NK-92 (cell line): ENCODE data around the gene TRIM63.

Experiments
- DNase-seq: peaks from one replicate; lab custom pipeline; 2025; ENCODE audit not compliant: unreplicated experiment; lab: John Stamatoyannopoulos, UW

The TRIM63 gene

DNA sequence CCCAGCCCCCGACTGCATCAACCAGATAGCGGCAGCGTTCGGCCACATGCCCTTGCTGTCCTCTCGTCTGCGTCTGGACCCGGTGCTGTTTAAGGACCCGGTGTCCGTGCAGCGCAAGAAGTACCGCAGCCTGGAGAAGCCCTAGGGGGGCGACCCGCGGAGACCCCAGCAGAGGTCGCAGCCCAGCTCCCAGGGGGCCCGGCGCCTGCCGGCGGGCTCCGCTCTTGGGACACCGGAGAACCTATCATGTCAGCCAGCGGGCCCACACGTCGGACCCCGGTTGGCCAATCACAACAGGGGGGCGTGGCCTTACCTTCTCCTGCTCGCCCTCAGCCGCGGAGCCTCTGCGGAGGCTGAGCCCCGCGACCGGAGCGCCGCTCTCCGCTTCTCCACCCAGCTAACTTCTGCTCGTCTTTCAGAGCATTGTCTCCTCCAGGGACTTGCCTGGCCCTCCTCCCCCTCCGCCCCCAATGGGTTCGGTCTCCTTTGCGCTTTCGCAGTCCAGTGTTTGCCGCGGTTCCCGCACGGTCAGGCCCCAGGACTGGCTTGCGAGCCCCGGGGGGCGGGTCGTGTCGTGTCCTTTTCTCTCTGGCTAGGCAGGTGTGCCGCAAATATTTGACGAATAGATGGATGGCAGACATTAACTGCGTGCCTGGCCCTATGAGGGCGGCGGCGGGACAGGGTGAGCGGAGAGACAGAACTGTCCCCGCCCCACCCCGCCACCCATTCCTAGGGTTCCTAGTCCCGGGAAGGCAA, 32.0 kb downstream of the TRIM63 start:
- peak; percentile 39 for DNase-seq

DNA sequence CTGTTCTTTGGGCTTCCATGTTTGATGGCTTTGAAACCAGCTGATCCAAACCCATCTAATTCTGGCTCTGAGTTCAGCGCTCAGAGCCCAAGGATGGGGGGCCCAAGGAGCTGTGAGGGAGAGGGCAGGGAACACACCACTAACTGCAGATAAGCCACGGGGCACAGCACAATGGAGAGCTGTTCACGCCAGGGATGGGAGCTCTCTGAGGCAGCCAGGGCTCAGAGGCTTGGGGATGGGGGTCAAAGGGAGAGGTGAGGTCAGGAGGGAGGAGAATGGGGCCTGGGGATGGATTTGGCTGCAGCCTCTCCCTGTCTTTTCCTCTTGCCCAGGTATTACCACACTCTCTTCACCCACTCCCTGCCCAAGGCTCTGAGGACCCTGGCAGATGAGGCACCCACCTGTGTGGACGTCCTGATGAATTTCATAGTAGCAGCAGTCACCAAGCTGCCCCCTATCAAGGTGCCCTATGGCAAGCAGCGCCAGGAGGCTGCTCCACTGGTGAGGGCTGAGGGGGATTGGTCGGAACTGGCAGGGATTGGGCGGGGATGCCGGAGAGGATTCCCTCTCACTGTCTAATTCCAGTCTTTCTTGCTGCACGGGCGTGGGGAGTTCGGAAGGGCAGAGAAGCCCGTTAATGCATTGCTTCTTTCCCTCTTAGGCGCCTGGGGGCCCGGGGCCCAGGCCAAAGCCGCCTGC, 32.8 kb downstream of the TRIM63 start:
- DNase-seq = no peak

DNA sequence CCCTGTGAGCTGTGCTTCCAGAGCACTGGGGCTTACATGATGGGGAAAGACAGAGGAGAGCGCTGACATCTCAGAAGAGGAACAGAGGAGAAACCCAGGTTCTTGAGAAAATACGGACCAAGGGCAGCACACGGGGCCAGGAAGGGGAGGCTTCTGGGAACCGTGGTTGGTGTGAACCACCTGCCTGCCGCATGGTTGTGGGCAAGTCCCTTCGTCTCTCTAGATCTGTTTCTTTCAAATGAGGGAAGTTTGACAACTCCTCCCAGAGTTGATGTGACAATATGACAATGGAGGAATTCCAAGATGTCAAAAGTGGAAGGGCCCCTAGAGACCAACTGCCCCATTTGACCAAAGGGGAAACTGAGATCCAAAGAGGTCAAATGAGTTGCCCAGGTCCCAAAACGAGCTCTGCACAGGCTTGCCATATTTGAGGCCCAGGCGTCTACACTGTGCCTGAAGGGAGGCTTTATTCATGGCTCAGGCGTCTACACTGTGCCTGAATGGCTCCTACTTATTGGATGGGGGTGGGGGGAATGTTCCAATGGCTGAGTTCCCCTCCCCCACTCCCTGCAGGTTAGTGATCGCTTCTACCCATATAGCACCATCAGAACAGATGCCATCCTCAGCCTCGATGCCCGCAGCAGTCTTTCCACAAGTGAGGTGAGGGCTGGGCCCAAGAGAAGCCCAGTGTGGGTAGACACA, 34.6 kb downstream of the TRIM63 start:
- DNase-seq = no peak

DNA sequence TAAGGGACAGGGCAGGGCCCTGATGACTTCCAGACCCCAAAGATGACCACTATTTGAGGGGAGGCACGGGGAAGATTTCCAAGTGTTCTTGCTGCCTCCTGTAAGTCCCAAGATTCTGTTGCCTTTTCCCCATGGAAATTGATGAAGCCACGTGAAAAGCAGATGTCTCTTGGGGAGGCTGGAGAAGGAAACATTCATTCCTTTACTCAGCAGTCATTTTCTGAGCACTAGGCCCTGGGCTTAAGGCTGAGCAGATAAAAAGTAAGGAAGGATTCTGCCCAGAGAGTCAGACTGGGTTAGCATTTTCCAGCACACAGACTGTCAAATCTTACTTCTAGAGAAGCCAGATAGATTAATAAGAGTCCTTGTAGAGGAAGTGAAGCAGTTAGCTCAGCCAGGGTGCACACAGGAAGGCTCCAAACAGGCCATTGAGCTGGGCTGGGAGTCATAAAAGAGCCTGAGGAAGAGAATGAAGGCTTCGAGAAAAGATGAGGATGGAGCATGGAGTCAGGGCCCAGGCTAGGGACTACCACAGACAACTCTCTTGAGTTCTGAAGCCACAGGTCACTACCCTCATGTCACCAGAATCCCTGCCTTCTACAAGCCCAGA, 35.7 kb downstream of the TRIM63 start:
- DNase-seq = no peak

DNA sequence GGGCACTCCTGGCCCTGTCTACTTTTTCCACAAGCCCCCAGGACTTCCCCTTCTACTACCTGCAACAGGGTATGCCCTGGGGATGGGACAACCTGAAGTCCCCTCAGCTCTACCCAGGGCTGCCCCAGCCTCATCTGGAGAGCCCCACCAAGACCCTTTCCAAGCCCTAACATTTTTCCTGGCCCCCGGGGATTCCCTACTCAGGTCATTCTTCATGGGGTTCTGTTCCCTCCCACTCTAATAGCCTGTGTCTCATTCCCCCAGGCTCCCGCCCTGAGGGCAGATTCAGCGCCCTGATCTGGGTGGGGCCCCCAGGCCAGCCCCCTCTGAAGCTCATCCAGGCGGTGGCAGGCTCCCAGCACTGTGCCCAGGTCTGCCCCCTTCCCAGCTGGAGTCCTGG, 36.2 kb downstream of the TRIM63 start:
- DNase-seq = no peak

DNA sequence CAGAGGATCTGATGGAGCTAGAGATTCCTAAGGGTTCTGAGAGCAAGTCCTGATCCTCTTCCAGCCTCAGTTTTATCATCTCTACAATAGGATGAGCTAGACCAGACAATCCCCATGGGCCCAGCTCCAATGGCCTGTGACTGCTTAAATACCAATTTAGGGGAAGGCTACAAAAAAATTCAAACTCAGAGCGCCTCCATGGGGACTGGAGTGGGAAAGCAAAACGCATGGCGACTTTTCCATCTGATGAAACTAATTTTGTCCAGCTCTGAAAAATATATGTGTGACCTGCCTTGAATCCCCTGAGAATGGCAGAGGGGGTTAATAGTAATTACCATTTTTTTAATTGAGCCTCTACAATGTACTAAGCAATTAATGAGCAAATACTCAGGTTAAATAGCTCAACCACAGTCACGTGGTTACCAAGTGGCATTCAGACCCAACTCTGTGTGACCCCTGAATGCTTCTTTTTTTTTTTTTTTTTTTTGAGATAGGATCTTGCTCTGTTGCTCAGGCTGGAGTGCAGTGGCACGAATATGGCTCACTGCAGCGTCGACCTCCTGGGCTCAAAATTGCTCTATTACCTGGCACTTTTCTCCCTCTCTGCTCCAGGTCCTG, 37.5 kb downstream of the TRIM63 start:
- no peak for DNase-seq

DNA sequence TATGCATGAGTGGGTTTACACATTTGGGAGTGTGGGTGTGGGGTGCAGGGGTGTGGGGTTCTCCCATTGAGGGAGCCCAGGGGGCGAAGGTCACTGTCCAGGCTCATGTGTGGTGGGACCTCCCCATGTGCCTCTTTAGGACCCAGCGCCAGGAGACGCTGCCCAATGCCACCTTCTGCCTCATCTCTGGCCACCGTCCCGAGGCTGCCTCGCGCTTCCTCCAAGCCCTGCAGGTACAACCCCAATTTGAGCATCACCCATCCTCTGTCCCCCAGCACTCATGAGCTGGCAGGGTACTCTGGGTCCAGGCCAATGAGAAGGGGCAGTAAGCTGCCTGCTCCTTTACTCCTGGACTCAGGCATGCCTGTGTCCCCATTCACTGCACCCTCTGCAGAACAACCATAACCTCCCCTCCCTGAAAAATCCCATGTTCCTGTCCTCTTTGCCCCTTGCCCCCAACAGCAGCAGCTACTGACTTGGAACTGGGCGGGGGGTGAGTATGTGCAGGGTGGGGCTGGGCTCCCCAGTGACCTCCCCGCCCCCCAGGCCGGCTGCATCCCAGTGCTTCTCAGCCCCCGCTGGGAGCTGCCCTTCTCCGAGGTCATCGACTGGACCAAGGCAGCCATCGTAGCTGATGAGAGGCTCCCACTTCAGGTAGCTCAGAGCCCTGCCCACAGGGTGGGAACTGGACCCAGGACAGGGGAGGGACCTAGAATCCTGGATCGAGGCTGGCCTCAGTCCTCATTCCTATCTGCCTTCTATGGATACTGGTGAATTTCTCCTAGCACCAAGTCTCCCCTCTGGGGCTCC, 38.2 kb downstream of the TRIM63 start:
- no peak for DNase-seq

DNA sequence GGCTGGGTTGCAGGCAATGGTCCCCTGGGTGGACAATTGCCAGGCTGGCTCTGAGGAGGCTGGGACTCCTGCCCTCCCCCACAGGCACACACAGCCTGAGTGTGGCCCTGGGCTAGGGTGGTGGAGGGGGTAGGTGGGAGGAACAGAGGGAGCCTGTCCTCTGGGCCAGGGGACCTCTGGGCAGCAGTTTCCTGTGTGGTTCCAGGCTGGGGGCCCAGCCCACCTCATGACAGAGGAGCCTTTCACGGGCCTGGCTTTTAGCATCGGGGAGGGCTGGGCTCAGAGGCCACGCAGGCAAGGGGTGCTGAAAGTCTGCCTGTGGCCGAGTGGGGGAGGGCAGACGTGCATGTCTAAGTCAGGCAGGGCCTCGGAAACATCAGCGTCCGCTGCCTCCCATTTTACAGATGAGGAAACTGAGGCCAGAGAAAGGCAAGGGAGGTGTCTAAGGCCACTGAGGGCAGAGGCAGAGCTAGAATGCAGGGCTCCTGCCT, 38.9 kb downstream of the TRIM63 start:
- DNase-seq = no peak

DNA sequence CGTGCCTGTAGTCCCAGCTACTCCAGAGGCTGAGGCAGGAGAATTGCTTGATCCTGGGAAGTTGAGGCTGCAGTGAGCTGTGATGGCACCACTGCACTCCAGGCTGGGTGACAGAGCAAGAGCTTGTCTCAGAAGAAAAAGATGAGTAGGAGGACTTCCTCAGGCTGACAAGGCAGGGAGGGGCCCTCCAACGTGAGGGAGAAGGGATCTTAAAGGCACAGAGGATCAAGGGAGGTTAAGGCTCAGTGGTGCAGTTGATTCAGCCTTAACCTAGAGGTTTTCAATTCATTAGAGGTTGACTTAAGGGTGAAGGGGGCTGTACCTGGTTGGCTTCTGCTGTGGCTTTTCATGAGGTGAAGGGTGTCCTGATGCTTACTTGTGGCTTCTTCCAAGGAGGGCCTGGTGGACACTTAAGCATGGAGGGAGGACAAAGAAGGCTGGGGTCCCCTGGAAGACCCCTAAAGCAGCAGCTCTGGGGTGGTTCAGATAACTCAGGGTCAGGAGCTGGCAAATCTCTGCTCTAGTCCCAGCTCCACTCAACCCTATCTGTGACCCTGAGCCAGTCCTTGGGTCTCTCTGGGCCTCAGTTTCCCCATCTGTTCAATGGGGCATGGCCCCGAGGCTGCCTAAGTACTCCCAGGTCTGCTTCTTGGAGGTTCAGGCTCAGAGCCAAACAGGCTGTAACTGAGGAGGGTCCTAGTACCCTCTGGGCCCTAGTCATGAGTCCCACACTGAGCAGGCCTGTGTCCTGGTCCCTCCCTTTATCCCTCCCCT, 39.5 kb downstream of the TRIM63 start:
- no peak for DNase-seq

DNA sequence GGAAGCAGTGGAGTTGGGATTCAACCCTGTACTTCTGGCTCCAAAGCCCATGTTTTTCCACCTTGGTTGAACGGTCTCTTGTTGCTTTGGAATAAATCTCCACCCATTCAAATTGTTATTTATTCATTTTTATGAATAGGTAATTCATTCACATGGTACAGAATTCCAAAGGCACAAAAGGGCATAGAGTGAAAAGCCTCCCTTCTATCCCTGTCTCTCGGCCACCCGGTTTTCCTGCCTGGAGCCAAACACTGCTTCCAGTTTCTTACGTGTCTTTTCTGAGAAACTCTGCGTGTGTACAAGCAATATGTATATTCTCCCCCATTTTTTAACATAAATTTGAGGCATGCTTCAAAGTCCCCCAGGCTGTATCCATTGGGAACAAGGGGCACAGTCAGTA, 41.9 kb downstream of the TRIM63 start:
- no peak for DNase-seq

DNA sequence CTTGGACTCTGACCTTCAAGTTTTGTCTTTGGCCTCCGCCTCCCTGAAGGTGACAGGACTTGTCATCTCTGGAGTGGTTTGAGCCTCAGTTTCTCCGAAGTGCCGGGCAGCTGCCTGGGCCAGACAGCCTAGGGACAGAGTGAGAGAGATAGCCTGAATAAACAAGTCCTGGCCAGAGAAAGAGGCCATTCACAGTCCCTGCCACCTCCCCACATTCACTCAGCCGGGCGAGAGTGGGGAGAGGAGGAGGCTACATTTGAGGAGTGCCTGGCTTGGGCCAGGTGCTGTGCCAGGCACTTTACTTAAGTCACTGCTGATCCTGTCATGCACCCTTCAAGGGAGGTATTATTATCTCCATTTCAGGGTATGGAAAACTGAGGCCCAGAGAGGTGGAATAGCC, 42.4 kb downstream of the TRIM63 start:
- DNase-seq = no peak

DNA sequence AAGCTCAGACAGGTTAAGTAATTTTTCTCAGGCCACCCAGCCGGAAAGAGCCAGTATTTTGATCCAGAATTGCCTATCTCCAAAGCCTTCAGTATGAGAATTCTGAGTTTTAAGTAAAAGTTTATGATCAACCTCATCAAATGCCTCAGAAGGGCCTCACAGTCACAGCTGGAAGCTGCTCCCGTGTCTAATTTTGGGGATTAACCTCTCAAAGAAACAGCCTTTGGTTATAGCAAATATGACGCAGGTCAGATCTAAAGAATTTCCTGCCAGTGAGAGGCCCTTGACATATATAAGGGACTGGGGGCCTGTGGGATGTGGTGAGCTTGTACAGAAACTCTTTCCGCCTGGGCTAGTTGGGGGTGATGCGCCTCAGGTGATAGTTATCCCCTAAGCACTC, 43.6 kb downstream of the TRIM63 start:
- DNase-seq = no peak

DNA sequence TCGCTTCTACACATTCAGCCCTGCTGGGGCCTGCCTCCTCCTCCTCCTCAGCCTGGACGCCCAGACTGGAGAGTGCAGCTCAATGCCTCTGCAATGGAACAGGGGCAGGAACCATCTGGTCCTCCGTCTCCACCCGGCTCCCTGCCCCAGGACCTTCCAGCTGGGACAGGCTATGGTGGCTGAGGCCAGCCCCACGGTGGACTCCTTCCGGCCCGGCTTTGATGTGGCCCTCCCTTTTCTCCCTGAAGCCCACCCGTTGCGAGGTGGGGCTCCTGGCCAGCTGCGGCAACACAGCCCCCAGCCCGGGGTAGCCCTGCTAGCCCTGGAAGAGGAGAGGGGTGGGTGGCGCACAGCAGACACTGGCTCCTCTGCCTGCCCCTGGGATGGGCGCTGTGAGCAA, 44.4 kb downstream of the TRIM63 start:
- DNase-seq = no peak

DNA sequence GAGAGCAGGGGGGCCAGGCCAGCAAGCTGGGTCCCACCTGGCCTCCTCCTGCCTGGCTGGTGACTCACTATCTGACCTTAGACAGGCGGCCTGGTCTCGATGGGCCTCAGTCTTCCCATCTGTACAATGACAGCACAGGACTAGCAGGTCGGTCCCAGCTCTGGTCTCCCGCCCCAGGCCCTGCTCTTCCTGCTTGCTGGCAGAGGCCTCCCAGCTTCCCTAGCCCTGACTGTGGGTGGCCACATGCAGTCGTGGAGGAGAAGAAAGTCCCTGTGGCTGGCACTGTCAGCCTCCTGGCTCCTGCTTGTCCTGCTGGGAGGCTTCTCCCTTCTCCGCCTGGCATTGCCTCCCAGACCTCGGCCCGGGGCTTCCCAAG, 45.0 kb downstream of the TRIM63 start:
- no peak for DNase-seq

DNA sequence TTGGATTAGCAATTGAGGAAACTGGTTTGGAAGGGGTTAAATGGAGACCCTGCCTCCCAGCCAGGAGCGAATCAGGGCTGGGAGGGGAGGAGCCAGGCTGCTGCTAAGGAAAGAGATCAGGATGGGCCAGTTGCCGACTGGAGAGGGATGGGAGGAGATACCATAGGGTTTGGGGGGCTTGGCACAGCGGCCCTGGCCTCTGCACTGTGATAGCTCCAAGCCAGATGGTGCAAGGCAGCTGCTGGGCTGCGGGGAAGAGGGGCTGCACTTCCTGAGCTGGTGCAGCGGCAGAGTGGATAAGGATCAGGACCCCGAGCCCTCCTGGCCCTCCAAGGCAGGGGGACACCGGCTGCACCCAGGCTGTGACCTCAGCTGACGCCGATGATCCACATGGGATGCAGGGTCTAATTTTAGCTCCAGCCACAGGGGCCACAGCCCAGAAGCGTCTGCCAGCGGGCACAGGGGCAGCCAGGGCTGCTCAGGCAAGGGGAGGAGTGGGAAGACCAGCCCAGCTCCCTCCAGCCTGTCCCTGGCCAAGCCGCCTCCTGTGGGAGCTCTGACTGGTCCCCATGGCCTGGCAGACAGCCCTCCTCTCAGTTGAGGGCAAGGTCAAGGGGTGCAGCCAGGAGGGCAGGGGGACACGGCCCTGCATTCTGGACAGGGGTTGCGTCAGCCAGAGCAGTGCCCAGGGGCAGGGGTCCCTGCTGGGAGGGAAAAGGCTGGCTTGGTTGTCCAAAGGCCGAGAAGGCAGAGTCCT, 45.6 kb downstream of the TRIM63 start, which contains the start of gene EXTL1:
Gene EXTL1, plus strand, starts transcription at position 129 of the 757 bp plus-strand sequence. CDS start 872 bp downstream, outside the sequence.
- DNase-seq = no peak

DNA sequence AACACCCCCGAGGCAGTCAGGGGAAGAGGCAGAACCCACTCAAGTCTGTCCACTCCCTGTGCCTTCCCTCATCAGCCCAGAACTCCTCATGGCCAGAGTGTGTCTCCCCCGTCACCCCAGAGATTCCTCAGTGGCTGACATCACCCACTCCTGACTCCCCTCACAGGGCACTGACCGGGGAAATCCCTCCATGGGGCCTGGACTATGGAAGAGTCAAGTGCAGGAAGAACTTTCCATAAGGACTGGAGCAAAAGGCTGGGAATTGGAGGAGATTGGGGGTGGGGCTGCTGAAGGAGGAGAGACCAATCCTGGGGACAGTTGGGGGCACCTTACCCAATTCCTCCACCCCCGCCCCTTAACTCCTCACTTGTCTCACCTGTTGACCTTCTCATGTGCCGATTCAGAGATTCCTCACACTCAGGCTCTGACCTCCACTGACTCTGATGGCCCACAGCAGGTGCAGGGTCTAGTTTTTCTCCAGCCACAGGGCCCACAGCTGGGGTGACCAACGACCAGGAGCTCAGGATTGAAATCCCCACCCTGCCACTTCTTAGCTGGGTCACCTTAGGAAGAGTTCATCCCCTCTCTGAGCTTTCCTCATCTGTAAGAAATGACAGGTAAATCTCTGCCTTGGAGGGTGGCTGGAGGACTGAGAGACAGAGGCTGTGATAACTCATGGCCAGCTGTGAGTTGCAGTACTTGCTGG, 46.3 kb downstream of the TRIM63 start:
- DNase-seq = no peak

DNA sequence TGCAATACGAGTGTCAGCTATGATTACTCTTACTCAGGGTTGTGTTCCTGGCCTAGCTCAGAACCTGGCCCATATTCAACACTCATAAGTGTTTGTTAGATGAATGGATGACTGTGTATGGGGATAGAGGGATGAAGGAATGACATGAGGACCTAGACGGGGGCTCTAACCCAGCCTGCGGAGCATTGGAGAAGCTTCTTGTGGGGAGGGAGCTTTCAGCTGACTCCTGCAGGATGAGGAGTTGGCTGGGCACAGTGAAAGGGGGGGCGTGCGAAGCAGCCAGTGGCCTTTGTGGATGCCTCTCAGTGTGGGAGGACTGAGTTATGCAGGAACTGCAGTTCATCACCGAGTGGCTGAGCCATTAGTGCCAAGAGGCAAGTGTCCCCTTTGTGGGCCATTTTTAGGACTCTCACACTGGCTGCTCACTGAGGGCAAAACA, 47.1 kb downstream of the TRIM63 start:
- DNase-seq = no peak
